A673 (cell line): ENCODE measurements around the gene TMEM176A. TPM values are rescaled to one million over a fixed set of nuclear protein-coding genes. Genes with fewer than 3 reads are reported as not detected.

ENCODE experiments used
- BruUV-seq: library from RNA; stranded (reverse); fragments of 400-500 nt; replicated peaks from 2 replicates; lab custom pipeline; 2021; lab: Mats Ljungman, UMichigan
- CTCF ChIA-PET: fragments of 300-600 bp; sonication (Branson Sonifier 250); formaldehyde crosslinking; loops from one replicate; lab custom pipeline; 2022; ENCODE audit warnings: antibody characterized with exemption; lab: Charles Lee
- POLR2A ChIA-PET: fragments of 300-600 bp; sonication (Branson Sonifier 250); formaldehyde crosslinking; loops from one replicate; lab custom pipeline; 2022; ENCODE audit warnings: antibody characterized with exemption; ENCODE audit not compliant: low non-redundant PET; lab: Charles Lee
- DNase-seq: peaks from one replicate; pipeline ENCODE4 v3.0.0-alpha.2; 2015; ENCODE audit warnings: low spot score
- H3K27ac ChIP-seq: fragments of 200-600 bp; sonication (generic); 2 replicates; pipeline ENCODE4 v1.5.1; 2016; ENCODE audit warnings: mixed run types, low read depth, mild to moderate bottlenecking, mixed read lengths, antibody characterized with exemption, low read length; ENCODE audit not compliant: poor library complexity, severe bottlenecking
- H3K27me3 ChIP-seq: fragments of 200-600 bp; sonication (generic); replicated peaks from 2 replicates; pipeline ENCODE4 v1.6.1; 2017; ENCODE audit warnings: mixed run types, low read depth, mild to moderate bottlenecking, mixed read lengths, antibody characterized with exemption, low read length; ENCODE audit not compliant: insufficient read depth, poor library complexity
- H3K36me3 ChIP-seq: fragments of 200-600 bp; sonication (generic); 2 replicates; pipeline ENCODE4 v1.6.1; 2016; ENCODE audit warnings: mixed run types, mild to moderate bottlenecking, mixed read lengths, antibody characterized with exemption, low read length; ENCODE audit not compliant: insufficient read depth, poor library complexity, severe bottlenecking
- H3K4me1 ChIP-seq: fragments of 200-600 bp; sonication (generic); 2 replicates; pipeline ENCODE4 v1.6.1; 2017; ENCODE audit warnings: mixed run types, mild to moderate bottlenecking, mixed read lengths, antibody characterized with exemption, low read length; ENCODE audit not compliant: insufficient read depth, poor library complexity, severe bottlenecking
- H3K4me3 ChIP-seq: fragments of 200-600 bp; sonication (generic); 2 replicates; pipeline ENCODE4 v1.5.1; 2016; ENCODE audit warnings: low read depth, mixed run types, mild to moderate bottlenecking, mixed read lengths, low read length; ENCODE audit not compliant: poor library complexity, severe bottlenecking
- H3K9me3 ChIP-seq: fragments of 200-600 bp; sonication (generic); 2 replicates; pipeline ENCODE4 v1.6.1; 2016; ENCODE audit warnings: mixed run types, low read depth, mild to moderate bottlenecking, mixed read lengths, antibody characterized with exemption, low read length; ENCODE audit not compliant: poor library complexity, severe bottlenecking
- EZH2 ChIP-seq: fragments of 200-600 bp; sonication (generic); IDR thresholded peaks from 2 replicates; pipeline ENCODE4 v1.6.1; 2017; ENCODE audit warnings: borderline replicate concordance, low read depth, mild to moderate bottlenecking, mixed read lengths, antibody characterized with exemption, low read length; ENCODE audit not compliant: poor library complexity, severe bottlenecking
- intact Hi-C: fragments of 100-400 bp; cut with micrococcal nuclease; formaldehyde crosslinking; loops from one replicate; pipeline ENCODE4 v1.10.0; 2022; ENCODE audit not compliant: unreplicated experiment
- total RNA-seq: library from RNA; stranded (reverse); gene quantifications from 2 replicates; pipeline ENCODE4 v1.2.3, GENCODE V29; 2021
- TF ChIP-seq, protein P1 (sequence below): fragments of 300-800, 200-600 bp; sonication (generic); conservative IDR thresholded peaks from 2 replicates; pipeline ENCODE4 v1.5.1; 2017; ENCODE audit warnings: low read depth, mild to moderate bottlenecking, antibody characterized with exemption, low read length, moderate library complexity, mixed read lengths

The TMEM176A gene
- total RNA-seq, 1 experiment from 2014 or later = 2.9 TPM

DNA sequence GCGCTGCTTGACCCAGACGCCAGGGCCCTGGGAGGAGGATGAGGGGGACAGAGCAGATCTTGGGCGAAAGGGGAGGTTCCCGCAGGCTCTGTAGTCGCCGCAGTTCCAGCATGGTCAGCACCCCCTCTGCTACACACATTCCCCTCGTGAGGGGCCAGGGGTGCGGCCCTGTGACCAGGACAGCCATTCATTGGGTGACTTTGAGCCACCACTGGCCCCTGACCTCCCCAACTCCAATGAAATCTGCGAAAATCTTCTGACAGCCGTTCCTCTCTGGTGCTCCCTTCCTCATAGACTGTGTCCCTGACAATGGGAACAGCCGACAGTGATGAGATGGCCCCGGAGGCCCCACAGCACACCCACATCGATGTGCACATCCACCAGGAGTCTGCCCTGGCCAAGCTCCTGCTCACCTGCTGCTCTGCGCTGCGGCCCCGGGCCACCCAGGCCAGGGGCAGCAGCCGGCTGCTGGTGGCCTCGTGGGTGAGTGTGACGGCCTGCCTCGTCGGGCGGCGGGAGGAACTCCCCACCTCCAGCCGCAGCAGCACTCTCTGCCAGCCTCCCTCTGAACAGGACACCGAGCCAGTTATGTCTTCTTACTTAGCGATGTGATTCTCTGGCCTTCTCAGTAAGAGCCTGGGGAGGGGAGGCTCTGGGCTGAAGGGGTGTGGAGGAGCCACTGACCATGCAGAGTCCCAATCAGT, 825 bp downstream of the TMEM176A start:
- TF ChIP-seq, protein P1, sequence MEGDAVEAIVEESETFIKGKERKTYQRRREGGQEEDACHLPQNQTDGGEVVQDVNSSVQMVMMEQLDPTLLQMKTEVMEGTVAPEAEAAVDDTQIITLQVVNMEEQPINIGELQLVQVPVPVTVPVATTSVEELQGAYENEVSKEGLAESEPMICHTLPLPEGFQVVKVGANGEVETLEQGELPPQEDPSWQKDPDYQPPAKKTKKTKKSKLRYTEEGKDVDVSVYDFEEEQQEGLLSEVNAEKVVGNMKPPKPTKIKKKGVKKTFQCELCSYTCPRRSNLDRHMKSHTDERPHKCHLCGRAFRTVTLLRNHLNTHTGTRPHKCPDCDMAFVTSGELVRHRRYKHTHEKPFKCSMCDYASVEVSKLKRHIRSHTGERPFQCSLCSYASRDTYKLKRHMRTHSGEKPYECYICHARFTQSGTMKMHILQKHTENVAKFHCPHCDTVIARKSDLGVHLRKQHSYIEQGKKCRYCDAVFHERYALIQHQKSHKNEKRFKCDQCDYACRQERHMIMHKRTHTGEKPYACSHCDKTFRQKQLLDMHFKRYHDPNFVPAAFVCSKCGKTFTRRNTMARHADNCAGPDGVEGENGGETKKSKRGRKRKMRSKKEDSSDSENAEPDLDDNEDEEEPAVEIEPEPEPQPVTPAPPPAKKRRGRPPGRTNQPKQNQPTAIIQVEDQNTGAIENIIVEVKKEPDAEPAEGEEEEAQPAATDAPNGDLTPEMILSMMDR = no peak
- no peak for TF ChIP-seq EZH2
- no peaks in the 10 kb centered on the region for H3K27me3 ChIP-seq
- DNase-seq = no peak
- intact Hi-C loops = no loop called here
- no TSS peak for BruUV-seq
- peak overlapping the region; percentile 38 for H3K4me3 ChIP-seq
- ChIA-PET CTCF (no interaction called here), POLR2A (no interaction called here)
- peaks cover 32% of the 10 kb centered on the region for H3K4me1 ChIP-seq
- no peaks in the 10 kb centered on the region for H3K36me3 ChIP-seq
- peaks cover 9% of the 10 kb centered on the region for H3K9me3 ChIP-seq
- H3K27ac ChIP-seq = no peak overlapping the region

DNA sequence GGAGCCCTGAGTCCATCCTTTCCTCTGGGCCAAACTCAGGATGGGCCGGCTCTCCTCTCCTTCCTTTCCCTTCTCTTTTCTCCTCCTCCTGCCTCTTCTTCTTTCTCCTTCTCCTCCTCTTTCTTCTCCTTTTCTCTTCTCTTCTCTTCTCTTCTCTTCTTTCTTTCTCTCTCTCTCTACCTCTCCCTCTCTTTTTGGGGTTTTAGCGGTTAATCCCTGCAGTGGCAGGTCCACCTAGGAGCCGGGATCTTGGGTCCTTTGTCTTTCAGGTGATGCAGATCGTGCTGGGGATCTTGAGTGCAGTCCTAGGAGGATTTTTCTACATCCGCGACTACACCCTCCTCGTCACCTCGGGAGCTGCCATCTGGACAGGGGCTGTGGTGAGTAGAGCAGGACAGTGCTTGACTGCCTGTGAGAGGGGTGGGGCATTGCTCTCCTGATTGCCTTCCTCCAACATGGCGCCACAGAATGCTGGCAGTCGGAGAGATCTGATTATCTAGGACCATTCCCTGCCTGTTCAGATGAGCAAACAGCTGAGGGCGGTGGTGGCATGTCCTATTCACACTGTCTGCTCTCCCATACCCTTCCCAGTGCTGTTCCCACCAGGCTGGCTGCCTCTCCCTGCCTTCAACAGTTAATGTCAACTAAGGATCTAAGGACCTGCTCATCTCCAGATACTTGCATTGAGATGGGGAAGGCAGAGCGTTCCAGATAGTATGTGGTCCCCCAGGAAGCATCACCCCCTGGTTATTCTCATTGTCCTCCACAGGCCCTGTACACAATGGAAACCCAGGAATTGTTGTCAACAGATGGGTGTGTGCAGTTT, 1.6 kb downstream of the TMEM176A start:
- no peak overlapping the region for H3K27ac ChIP-seq
- H3K4me3 ChIP-seq = no peak overlapping the region
- CTCF ChIA-PET = no interaction called here
- DNase-seq = no peak
- H3K9me3 ChIP-seq = peaks cover 12% of the 10 kb centered on the region
- H3K4me1 ChIP-seq = peaks cover 28% of the 10 kb centered on the region
- no peaks in the 10 kb centered on the region for H3K27me3 ChIP-seq
- TF ChIP-seq, protein P1 = no peak
- TF ChIP-seq EZH2 = no peak
- no peaks in the 10 kb centered on the region for H3K36me3 ChIP-seq
- intact Hi-C loops = no loop called here
- BruUV-seq = no TSS peak
- POLR2A ChIA-PET = no interaction called here

- no peaks in the 10 kb centered on the region for H3K27me3 ChIP-seq
- no TSS peak for BruUV-seq
- ChIA-PET CTCF (no interaction called here), POLR2A (no interaction called here)
- no peak overlapping the region for H3K4me3 ChIP-seq
- TF ChIP-seq EZH2 = no peak
- intact Hi-C loops = no loop called here
- peak; percentile 66 for DNase-seq
- H3K9me3 ChIP-seq = peaks cover 12% of the 10 kb centered on the region
- no peaks in the 10 kb centered on the region for H3K36me3 ChIP-seq
- peak overlapping the region; percentile 27 for H3K27ac ChIP-seq
- H3K4me1 ChIP-seq = peaks cover 19% of the 10 kb centered on the region
These were observed 2.7 kb downstream of the TMEM176A start for GRCh38 chr7:150803161-150803860.
